Heart left ventricle (tissue), 13 donors: ENCODE measurements around the gene THSD1.

Source experiments
- CTCF ChIP-seq, 12 donors: fragments of 200-600 bp; sonication (generic) in 4 of 12; IDR thresholded peaks; one replicate each; pipeline versions ENCODE4 v1.5.0 to v1.8.0; 2018 to 2022; ENCODE audit warnings: antibody characterized with exemption in 12 of 12, mild to moderate bottlenecking in 5 of 12
- POLR2A ChIP-seq, 2 donors: fragments of 450-650 bp; IDR thresholded peaks; one replicate each; pipeline ENCODE4 v1.6.1; 2017; ENCODE audit warnings: antibody characterized with exemption in 2 of 2, mild to moderate bottlenecking in 2 of 2, moderate library complexity in 2 of 2
- donor health status: ischemic (EF 13 %, LVEDD 7.1; RV severe dilation, severe dysfunction).
- donor health status: DM: no; HTN: yes; CAD: no.
- donor health status: DM: no; HTN: no; CAD: no.
- donor health status: ischemic (EF 25% LVEDD 6.9; RV normal size, moderate dysfunction).
- donor health status: ischemic (EF 25% LVEDD 5.7; RV mildly dilated, moderate dysfunction).
- donor health status: ischemic (EF 35%, LVEDD 5.7; RV mildly dilated, moderate dysfunction).
- donor health status: nonischemic (EF 11% LVEDD 7.7; RV severe dilation, severe dysfunction).
- donor health status: DM: yes; HTN: yes; CAD: no.
- donor health status: PGD.
- donor health status: ischemic (EF 29% LVEDD 5.4; RV normal size, mild dysfunction).
- donor health status: nonischemic (EF 23%, LVEDD 6.1; RV moderate dilation, normal function).

- no peak for TF ChIP-seq CTCF (IDR thresholded peaks at IDR 0.05)
- no peak for TF ChIP-seq POLR2A (IDR thresholded peaks at IDR 0.05)
Measured at GRCh38 chr13:52366291-52366690, 39.7 kb downstream of the THSD1 start.
